Thyroid gland (tissue), 4 donors: ENCODE measurements around the gene CEACAM4. TPM values are rescaled to one million over a fixed set of nuclear protein-coding genes. Genes with fewer than 3 reads are reported as not detected.
A peak's percentile ranks its signal among the peaks of the same experiment; 100 is the strongest.

ENCODE experiments used
- DNase-seq, 2 donors: peaks; one replicate each; pipeline ENCODE4 v3.0.0-alpha.2; 2019
- H3K27ac ChIP-seq, 3 donors: fragments of 200-600 bp; sonication (generic); 1 replicate in 2 of 3; 2 replicates in 1 of 3; pipeline ENCODE4 v1.5.1; 2016 to 2019; ENCODE audit warnings: mild to moderate bottlenecking in 1 of 3, moderate library complexity in 1 of 3
- H3K27me3 ChIP-seq: fragments of 200-600 bp; sonication (generic); one replicate; pipeline ENCODE4 v1.5.1; 2019
- H3K36me3 ChIP-seq, 2 donors: fragments of 200-600 bp; sonication (generic); one replicate each; pipeline ENCODE4 v1.5.1; 2016 to 2019
- H3K4me1 ChIP-seq, 2 donors: fragments of 200-600 bp; sonication (generic); one replicate each; pipeline ENCODE4 v1.5.1; 2017 to 2019
- H3K4me3 ChIP-seq, 3 donors: fragments of 200-600 bp; sonication (generic); replicated peaks in 1 of 3; 1 replicate in 2 of 3; 2 replicates in 1 of 3; pipeline ENCODE4 v1.5.1; 2016; ENCODE audit warnings: mild to moderate bottlenecking in 1 of 3
- H3K9me3 ChIP-seq: fragments of 200-600 bp; sonication (generic); one replicate; pipeline ENCODE4 v1.5.1; 2017
- CTCF ChIP-seq, 6 experiments: fragments of 200-600 bp in 3 of 6; fragments of 450-650 bp in 3 of 6; sonication (generic) in 3 of 6; IDR thresholded peaks; one replicate each; pipeline ENCODE4 v1.5.1; 2016 to 2019; ENCODE audit warnings: antibody characterized with exemption in 6 of 6, mild to moderate bottlenecking in 2 of 6, inconsistent platforms in 1 of 6, moderate library complexity in 1 of 6
- POLR2A ChIP-seq, 2 donors: fragments of 450-650 bp; IDR thresholded peaks; one replicate each; pipeline ENCODE4 v1.6.1; 2017; ENCODE audit warnings: antibody characterized with exemption in 2 of 2, mild to moderate bottlenecking in 2 of 2, moderate library complexity in 1 of 2
- WGBS, 2 donors: methylation state at CpG; one replicate each; pipeline ENCODE4 v1.1.5; 2017; 5-methylcytosine and 5-hydroxymethylcytosine counted together
- intact Hi-C: fragments of 100-400 bp; cut with DNase I; formaldehyde crosslinking; loops from one replicate; pipeline ENCODE4 v1.15.1; 2023
- total RNA-seq, 4 donors: library from RNA; depleted of rRNA; stranded (reverse); fragments of >200 nt; gene quantifications; one replicate each; pipeline ENCODE4 v1.2.3, GENCODE V29; 2016

The CEACAM4 gene
- total RNA-seq, 4 donors from 2014 or later: 0.73 to 3.5 TPM; not detected in 2

GRCh38 chr19:41578886-41579285, 48.0 kb downstream of the CEACAM4 start:
- Histone ChIP-seq H3K27me3 (no peaks in the 10 kb centered on the region), H3K36me3 (no peaks in the 10 kb centered on the region), H3K4me3 (no peak overlapping the region), H3K4me1 (no peaks in the 10 kb centered on the region), H3K27ac (no peak overlapping the region), H3K9me3 (no peaks in the 10 kb centered on the region)
- no peak for DNase-seq
- 40 to 63% methylated on average over 2 of the region's 2 CpGs for WGBS, 2 donors
- intact Hi-C loops: loop anchor here (10.0 kb wide), 1 partner anchor 124 kb away; no protein-coding TSS in a partner anchor
- no peak for TF ChIP-seq CTCF (IDR thresholded peaks at IDR 0.05)

DNA sequence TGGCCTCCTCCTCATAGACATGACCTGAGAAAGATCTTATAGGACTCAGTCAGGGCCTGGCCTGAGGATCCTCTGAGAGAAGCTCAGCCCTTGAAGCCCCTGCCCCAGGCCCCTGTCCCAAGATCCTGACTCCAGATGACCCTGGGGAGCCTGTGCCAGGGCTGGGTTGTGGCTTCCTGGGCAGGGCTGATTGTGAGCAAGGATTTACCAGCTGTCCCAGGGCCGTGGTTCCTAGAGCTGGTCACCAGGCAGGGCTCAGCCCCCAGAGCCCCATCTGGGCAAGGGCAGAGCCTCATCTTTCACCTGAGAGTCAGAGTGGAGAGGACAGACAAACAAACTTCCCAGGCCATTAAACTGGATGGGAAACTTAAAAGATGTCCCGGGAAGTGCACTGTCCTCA, 49.0 kb downstream of the CEACAM4 start:
- no peaks in the 10 kb centered on the region for H3K4me1 ChIP-seq
- no peaks in the 10 kb centered on the region for H3K36me3 ChIP-seq
- no peak for DNase-seq
- no peak overlapping the region for H3K4me3 ChIP-seq
- intact Hi-C loops: loop anchor here (10.0 kb wide), 1 partner anchor 123 kb away; no protein-coding TSS in a partner anchor
- 71 to 82% methylated on average over 2 of the region's 2 CpGs for WGBS, 2 donors
- TF ChIP-seq POLR2A (IDR thresholded peaks at IDR 0.05) (no peak), CTCF (IDR thresholded peaks at IDR 0.05) (no peak)
- H3K27ac ChIP-seq: no peak overlapping the region
- no peaks in the 10 kb centered on the region for H3K27me3 ChIP-seq
- H3K9me3 ChIP-seq: no peaks in the 10 kb centered on the region

GRCh38 chr19:41577144-41577830, 49.6 kb downstream of the CEACAM4 start:
- Histone ChIP-seq H3K27ac (no peak overlapping the region), H3K4me1 (no peaks in the 10 kb centered on the region), H3K9me3 (no peaks in the 10 kb centered on the region), H3K27me3 (no peaks in the 10 kb centered on the region), H3K36me3 (no peaks in the 10 kb centered on the region), H3K4me3 (no peak overlapping the region)
- DNase-seq: no peak
- WGBS, 2 donors: 69 to 76% methylated on average over 18 to 19 of the region's 19 CpGs
- TF ChIP-seq POLR2A (IDR thresholded peaks at IDR 0.05): no peak
- no peak for TF ChIP-seq CTCF (IDR thresholded peaks at IDR 0.05)
- intact Hi-C loops: loop anchor here (10.0 kb wide), 1 partner anchor 122 kb away; no protein-coding TSS in a partner anchor

GRCh38 chr19:41575998-41576397, 50.9 kb downstream of the CEACAM4 start, which contains the start of gene CEACAM21:
TSS of gene CEACAM21 (plus strand) at chr19:41576166. CDS start at chr19:41576275, 109 bp downstream.
- TF ChIP-seq CTCF (IDR thresholded peaks at IDR 0.05): no peak
- TF ChIP-seq POLR2A (IDR thresholded peaks at IDR 0.05): peak in 1 of 2 donors; percentile 10
- Histone ChIP-seq H3K9me3 (no peaks in the 10 kb centered on the region), H3K4me1 (no peaks in the 10 kb centered on the region), H3K4me3 (no peak within 1 kb of the TSS), H3K27me3 (no peaks in the 10 kb centered on the region), H3K36me3 (no peaks in the 10 kb centered on the region), H3K27ac (peak within 1 kb of the TSS in 1 of 3 donors; percentile 12)
- intact Hi-C loops: loop anchor here (10.0 kb wide), 1 partner anchor 121 kb away; no protein-coding TSS in a partner anchor
- WGBS, 2 donors: 27% methylated on average over 4 of the region's 4 CpGs
- DNase-seq: peak; percentile 21 to 23

DNA sequence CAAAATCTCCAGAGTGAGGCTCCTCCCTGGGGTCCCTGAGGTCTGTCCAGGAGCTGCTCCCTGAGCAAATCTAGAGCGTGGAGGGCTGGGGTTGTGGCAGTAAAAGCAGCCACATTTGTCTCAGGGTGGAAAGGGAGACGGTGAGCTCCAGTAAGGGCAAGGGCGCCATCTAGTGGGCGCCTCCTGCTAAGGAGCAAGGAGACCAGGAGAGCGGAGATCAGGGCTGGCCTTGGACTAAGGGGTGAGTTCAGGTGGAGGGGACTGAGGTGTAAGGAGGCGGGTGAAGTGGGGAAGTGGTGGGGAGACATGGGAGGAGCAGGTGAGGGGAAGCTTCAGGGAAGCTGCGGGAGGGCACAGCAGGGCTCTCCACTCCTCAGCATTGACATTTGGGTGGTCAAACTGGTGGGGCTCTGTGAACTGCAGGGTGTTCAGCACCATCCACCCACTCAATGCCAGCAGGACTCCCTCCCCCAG, 56.2 kb downstream of the CEACAM4 start:
- intact Hi-C loops: loop anchor here (10.0 kb wide), 1 partner anchor 116 kb away; no protein-coding TSS in a partner anchor
- no peak overlapping the region for H3K27ac ChIP-seq
- DNase-seq: peak; percentile 66 to 75
- H3K27me3 ChIP-seq: peaks cover 12% of the 10 kb centered on the region
- peak; percentile 50 to 87 (median 68) for TF ChIP-seq CTCF (IDR thresholded peaks at IDR 0.05)
- TF ChIP-seq POLR2A (IDR thresholded peaks at IDR 0.05): no peak
- H3K4me1 ChIP-seq: no peaks in the 10 kb centered on the region
- WGBS, 2 donors: 3 to 4% methylated on average over 7 of the region's 7 CpGs
- H3K36me3 ChIP-seq: no peaks in the 10 kb centered on the region
- H3K9me3 ChIP-seq: no peaks in the 10 kb centered on the region
- no peak overlapping the region for H3K4me3 ChIP-seq
